ENCODE measurements around the gene ADI1.
"Not testable (repeated sequence)": the region's sequence is repeated elsewhere in the genome, so short reads cannot be mapped to it uniquely, and the experiment has no call there.

ADI1 gene

DNA sequence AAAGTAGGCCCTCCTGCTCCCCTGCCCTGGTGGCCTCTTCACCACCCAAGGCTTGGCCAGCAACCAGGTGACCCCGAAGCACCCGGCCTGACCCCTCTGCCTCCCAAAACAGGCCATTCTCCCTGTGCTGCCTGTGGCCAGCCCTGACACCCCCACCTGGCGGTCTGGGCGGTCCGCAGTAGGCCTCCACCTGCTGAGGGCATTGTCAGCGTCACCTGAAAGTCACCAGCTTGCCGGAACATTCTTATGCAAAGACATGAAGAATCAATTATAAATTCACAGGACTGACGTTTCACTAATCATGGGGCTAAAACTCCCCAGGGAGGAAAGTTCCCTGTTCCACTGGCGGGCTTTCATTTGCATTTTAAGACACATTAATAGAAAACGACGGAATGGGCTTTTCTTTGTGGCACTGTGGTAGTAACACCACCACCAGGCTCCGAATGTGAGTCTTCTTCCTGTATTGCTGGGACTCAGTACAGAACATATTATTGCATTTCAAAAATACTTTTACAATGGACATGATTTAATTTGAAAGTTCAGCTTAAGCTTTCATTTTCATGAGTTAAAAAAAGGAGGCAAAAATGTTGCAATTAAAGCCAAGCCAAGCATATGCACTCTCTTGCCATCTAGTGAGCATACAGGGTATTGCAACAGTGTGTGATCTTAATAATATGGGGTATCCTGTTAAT, 57.4 kb downstream of the ADI1 start:
- peak; percentile 30 for DNase-seq

DNA sequence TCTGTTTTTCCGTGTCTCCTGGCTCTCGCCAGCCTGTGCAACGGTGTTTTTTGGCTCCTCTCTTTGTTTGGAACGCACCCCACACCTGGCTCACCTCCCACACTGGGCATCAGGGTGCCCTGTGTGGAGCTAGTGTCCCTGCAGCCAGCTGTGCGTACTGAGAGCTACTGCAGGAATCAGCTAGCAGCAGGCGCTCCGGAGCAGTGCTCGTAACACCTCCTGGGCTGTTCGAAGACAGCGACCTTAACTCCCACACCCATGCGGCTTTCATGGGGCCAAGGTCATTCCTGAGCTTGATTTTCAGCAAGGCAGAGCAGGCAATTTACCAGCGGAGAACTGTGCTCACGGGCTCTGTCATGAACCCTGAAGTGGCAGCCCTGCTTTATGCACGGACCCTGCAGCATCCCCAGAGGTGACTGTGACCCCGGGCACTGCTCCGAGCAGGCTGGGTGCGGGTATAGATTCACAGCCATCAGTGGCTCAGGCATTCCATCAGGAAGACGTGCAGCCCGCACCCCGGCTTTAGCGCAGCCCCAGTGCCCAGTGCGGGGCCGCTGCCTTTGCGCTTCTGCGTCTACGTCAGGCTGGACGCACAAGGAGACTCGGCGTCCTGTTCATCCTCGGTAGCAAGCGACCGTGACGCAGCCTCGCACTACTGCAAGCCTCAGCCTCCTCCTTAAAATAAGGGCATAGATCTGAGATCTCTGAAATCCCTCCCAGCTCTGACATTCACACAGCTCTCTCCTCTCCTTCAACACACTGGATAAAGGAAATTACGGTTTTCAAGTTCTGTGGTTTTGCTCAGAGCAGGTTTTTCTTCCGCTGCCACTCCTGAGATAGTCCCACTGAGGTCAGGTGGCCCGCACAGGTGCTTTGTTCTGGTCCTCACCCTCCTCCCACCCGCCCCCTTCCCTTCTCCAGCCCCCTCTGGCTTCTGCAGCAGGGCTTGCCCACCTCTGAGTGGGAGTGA, 58.2 kb downstream of the ADI1 start:
- DNase-seq = no peak

DNA sequence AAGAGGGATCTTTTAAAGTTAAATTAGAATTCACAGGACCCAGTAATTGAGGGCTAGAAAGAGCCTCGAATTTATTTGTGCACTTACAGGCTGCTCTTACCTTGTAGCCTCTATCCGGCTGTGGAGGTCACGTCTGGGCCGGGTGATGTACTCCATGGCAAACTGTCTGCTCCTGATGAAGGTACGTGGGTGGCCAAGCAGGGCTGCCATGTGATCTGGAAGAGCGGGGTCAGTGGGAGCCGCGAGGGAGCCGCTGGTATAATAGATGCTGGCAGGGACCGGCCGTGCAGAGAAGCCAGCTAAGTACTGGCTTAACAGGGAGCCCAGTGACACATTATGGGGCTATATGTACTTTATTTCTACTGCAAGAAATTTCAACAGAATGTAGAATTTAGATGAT, 59.2 kb downstream of the ADI1 start:
- DNase-seq = no peak

DNA sequence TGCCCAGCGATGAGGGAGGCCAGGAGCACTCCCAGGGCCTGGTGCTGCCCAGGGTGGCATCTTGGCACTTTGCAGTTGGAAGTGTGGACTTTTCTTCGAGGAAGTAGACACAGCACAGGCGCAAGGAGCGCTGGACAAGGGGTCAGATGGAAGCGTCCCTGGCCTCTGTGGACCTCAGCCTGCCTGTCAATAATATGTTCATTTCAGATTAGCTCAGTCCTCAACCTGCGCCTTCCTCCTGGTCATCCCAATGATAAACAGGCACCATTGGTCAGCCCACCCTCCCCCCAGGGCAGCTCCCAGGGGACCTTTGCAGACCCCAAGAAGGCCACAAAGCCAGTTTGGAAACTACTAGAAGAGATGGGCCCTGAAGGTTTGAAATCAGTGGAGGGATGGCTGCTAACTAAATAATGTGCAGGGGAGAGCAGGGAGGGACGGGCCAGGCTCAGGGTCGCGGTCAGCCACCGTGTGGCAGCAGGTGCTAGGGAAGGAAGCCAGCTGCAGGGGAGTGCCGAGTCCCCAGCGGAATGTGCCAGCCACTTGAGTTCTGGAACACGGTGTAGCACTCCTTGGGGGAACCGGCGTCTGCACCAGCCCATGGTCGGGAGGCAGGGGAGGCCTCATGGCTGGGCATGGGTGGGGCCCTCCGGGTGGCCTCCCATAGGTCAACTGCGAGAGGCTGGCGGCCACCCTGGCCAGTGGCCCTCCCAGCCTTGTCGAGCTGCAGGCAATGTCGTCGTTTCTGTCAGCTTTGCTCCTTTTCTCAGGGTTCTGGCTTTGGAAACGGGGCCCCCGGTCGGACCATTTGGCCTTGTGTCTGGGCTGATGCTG, 59.9 kb downstream of the ADI1 start:
- DNase-seq = no peak

DNA sequence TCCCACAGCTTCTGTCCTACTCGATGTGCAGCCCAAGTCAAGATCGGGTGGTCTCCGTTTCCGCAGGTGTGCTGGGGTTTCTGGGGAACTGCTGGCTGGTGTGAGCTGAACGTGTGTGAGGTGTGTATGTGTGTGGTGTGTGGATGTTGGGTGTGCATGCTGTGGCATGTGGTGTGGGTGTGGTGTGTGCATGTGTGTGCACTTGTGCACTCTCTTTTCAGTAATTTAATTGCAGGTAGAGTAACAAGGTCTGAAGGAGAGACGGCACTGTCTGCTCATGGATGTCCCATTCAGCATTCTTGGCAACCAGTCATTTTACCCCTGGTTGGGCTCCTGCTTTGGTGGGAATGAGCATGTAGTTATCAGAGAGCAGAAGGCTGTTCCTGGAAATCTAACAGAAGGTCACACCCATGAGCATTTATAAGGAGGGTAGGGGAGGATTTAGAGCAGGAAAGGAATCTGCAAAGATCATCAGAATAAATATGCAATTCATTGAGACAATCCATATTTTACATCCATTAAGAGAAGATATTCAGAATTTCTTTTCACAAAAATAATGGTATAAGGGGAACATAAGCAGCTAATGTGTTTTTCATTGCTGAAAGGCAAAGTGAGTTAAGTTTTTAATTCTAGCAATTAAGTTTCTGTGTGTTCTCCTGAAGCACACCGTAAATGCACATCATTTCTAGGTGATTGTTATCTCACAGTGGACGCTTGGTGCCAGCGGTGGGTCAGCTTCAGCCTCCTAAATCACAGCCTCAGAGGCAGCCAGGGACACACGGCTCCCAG, 60.7 kb downstream of the ADI1 start:
- DNase-seq = no peak

DNA sequence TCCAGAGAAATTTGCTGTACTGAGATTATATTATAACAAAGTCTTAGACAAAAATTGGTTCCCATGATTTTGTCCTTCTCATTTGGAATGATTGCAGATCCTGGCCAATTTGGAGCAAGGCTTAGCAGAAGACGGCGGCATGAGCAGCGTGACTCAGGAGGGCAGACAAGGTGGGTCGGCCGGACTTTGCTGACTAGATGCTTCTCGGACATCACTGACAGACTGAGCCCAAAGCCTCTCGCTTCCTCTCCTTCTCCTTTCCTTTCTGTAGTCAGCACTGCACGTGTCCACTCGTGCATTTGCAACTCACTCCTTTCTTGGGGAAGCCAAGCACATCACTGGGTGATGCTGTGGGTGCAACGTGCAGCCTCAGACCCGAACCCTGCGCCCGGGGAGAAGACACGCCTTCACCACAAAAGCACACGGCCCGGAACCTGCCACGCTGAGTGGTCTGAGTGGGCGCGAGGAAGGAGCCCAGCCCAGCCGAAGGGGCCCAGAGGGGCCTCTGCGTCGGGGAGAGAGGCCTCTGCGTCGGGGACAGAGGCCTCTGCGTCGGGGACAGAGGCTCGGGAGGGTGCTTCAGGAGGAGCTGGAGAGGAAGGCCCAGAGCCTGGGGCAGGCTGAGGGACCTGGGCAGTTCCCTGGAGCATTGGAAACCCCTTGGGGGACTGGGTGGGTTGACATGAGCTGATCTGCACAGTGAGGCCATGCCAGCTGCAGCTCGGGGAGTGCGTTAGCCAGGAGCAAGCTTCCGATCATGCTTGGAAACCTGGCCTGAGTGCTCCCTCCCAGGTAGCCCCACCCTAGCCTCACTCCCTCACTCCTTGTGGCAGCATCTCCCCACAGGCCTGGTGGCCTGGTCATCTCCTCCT, 61.6 kb downstream of the ADI1 start:
- DNase-seq = no peak

DNA sequence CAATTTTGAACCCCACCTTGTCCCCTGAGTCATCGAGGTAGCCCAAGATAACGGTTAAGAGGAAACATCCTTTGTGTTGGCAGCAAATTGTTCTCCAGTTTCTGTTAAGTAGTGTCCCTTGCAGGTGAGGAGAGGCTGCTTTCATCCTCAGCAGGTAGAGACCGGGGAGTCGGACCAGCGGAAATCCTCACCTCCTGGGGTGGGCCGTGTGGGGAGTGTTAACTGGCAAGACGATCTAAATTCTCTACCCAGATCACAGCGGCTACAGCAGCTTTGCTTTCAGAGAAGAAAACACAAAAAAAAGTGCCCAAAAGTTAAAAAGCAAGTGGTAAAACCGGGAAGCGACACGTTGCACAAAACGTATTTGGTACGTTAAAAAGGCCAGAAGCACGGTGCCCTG, 63.2 kb downstream of the ADI1 start:
- DNase-seq = no peak

DNA sequence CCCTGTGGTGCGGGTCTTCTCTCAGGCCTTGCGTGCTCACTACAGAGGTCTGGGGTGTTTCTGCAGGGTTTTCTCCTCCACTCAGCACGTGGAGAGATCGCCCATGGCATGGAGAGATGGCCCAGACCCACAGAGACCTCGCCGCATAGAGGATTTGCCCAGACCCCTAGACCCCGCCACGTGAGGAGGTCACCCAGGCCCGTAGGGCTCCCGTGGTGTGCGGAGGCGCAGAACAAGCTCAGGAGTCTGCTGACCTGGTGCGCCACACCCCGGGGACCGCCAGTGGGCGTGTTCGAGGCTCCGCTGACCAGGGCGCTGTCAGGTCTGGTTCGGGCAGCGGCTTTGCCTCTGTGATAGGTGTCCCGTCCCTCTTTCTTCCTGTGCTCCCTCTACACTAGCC, 64.5 kb downstream of the ADI1 start:
- DNase-seq = no peak

DNA sequence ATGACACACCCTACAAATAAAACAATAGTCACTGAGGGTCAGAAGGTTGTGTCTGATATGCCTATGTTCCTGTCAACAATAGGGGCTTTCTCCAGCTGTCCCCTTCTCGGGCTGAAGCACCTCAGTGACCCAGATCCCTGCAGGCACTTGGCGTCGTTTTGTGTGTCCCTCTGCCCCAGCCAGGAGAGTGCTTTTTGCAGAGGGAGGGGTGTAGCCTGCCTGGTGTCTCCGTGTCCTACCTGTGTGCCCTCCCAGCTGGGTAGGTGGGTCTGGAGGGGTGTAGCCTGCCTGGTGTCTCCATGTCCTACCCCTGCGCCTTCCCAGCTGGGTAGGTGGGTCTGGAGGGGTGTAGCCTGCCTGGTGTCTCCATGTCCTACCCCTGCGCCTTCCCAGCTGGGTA, 65.3 kb downstream of the ADI1 start:
- not testable (repeated sequence) for DNase-seq

DNA sequence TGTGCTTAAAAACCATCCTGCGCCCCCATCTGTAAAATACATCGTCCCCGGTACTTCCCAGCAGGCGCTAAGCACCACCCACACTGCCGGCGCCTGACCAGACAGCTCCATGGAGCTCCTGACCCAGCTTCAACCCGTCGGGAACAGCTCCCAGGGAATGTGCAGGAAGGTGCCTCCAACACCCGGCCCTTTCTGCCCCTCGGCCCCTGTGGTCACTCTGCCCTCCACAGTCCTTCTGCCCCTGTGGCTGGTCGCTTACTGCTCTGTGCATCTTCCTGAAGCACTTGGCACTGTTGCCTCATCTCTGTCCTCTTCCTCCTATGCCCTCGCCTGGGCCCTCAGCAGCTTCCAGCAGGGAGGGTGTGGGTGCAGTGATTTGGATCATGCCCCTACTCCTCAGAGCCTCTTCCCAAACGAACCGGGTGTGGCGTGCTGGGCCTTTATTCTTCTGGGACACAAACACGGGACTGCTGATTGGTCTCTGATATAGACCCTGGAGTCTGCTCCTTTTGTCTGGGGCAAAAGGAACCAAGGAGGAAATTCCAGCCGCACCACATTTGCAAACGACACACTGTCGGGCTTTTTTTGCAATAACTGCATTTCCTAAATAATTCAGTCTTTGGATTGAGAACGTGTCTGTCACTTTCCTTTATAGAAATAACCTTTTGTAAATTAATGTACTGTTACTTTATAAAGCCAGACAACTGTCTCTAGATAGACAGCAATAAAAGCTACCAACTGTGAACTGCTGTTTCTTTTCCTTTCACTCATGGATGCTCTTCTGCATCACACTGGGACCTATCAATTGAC, 65.9 kb downstream of the ADI1 start:
- DNase-seq = no peak

DNA sequence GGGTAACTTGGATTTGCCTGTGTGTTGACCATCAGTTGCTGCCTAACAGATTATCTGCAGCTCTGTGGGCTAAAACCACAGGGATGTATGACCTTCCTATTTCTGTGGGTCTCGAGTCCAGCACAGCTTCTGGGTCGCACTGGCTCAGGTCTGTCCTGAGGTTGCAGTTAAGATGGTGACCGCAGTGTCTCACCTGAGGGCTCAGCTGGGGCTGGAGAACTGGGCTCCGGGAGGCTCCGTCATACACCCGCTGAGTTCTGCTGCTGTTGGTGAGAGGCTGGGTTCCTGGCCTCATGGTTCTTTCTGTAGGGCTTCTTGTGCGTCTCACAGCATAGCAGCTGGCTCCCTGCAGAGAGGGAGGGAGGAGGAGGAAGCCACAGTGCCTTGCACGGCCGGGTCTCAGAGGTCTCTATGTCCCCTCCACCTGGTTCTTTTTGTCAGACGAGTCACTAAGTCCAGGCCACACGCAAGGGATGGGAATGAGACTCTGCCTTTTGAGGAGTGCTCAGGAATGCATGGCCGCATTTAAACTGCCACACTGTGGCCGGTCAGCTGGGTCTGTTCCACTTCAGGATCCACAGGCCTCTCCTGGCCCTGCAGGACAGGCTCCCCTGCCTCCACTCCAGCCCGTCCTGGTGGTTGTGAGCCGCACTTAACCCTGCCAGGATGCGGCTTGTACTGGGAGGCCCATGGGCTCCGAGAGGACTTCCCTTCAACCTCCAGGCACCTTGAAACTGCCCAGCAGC, 67.2 kb downstream of the ADI1 start:
- no peak for DNase-seq

DNA sequence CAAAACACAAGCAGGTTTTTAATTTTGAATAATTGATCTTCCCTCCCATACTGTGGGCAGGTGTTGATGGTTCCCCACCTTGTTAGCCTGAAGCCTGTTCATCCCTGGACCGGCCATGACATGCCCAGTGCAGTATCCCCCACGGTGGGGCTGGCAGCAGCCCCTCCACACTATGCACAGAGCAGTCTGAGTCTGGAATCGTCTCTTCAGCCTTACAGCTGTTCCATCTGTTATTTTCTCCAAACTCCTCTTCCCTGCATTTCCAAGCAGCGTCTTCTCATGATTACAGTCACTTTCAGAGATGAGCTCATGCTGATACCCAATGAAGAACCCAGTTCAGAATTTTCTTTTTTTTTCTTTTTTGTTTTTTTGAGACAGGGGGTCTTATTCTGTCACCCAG, 68.2 kb downstream of the ADI1 start:
- DNase-seq = no peak

DNA sequence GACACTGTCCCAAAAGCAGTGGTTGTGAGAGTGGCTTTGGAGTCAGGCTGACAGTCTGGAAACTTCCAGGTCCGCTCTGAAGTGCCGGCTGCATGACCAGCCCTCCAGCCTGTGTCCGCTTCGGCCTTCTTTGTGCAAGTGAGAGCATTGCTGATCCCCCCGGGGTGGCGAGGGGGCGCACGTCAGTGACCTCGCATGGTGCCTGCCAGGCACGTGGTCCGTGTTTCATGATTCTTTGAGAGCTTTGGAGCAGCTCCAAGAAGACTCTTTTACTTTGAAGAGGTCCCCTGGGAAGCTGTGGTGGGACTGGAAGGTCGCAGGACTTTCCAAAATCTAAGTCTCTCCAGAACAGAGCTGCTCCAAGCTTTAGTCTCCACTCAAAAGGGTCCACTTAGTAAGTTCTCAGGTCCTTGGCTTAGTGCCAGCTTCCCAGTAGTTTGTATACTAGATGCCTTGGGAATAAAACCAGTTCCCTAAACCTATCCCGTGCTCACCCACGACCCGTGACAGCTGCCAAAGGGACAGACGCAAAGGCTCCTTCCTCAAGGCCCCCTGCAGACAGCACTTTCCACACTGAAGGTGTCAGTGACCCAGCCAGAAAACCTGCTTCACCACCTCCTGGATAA, 68.8 kb downstream of the ADI1 start:
- no peak for DNase-seq

DNA sequence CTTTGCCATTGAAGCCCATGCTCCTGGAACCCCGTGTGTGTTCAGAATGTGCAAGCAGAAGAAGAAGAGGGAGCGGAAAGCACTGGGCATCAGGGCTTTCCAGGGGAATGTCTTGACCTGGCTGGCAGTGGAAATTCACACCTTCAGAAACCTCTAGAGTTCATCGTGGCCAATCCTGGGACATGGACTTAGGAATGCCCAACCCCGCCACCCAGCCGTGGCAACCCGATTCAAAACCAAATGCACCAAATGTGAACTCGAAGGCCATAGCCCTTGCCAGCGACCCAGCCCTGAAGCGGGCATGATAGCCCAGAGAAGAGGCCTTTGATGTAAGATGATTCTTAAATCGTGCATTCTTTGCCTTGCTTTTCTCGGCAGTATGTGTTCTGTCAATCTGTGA, 69.4 kb downstream of the ADI1 start:
- DNase-seq = no peak

DNA sequence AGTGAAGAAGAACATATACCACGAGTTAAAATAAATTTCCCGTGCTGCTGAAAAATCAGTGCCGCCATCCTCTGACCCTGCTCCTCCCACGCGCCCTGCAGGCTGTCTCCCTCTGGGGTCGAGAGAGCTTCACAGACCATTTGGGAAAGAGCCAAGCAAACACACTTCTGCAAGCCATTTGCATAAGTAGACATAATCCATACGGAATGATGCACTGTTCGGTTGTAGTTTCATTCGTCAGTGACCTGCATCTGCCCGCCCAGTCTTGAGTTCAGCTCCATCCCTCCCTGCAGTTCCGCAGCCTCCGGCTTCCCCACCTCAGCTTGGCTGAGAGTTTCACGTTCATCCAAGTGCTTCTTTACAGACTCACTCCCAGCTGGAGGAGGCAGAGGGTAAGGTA, 70.2 kb downstream of the ADI1 start:
- no peak for DNase-seq

DNA sequence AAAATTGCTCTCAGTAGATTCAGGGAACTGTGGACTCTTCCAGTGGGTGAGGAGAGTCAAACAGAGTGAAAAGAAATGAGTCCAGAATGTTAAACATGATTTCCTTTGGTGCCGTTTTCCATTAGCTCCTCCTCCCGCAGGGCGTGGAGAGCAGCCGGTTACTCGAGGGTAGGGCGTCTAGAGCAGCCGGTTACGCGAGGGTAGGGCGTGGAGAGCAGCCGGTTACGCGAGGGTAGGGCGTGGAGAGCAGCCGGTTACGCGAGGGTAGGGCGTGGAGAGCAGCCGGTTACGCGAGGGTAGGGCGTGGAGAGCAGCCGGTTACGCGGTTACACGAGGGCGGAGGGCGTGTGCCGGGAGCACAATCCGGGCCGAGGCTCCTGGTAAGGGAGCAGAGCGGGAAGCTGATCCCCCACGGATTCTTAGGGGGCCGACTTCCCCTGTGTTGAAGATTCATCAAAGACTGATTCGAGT, 70.9 kb downstream of the ADI1 start:
- DNase-seq = not testable (repeated sequence)

DNA sequence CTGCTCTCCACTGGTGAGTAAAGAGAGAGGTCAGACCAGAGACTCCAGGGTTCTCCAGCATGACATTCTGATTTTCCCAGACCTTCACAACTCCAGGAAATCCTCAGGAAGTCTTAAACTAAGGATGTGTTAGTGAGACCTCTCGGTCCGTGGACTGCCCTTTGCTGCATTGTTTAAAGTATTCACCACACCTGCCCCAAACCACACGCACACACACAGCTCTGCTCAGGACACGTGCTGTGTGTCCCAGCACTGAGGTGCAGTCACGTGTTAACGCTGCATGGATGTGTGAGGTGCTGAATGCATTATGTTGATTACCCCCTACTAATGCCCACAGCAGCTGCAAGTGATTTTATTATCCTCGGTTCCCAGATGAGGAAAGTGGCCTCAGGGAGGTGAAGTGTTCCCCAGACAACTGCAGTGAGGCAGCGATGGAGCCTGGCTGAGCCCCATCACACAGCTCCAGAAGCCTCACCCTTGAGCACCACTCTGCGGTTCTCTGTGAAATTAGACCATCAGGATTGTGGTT, 71.5 kb downstream of the ADI1 start:
- no peak for DNase-seq

All from kidney glomerular epithelial cell (primary cell).